GM21360 (cell line): ENCODE measurements around the gene GOLGA8A.
A peak's percentile ranks its signal among the peaks of the same experiment; 100 is the strongest.
"Not testable (repeated sequence)": the region's sequence is repeated elsewhere in the genome, so short reads cannot be mapped to it uniquely, and the experiment has no call there.

Experiments
- ATAC-seq: cut with Tn5 transposase; IDR thresholded peaks from one replicate; pipeline ENCODE4 v1.9.1; 2021; ENCODE audit warnings: mild to moderate bottlenecking, moderate library complexity; ENCODE audit not compliant: unreplicated experiment

Gene GOLGA8A

DNA sequence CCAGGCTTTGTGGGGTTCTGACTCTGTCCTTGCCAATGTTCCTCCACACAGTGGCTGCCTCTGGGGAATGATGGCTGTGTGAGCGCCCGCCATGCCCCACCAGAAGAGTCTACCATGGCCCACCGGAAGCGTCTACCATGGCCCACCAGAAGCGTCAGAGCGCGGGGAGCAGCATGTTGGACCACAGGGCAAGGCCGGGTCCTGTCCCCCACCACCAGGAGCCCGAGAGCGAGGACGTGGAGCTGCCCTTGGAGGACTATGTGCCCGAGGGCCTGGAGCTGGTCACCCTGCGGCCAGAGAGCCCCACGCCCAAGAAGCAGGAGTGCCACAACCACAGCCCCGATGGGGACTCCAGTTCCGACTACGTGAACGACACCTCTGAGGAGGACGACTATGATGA, 28.1 kb downstream of the GOLGA8A start:
- not testable (repeated sequence) for ATAC-seq

DNA sequence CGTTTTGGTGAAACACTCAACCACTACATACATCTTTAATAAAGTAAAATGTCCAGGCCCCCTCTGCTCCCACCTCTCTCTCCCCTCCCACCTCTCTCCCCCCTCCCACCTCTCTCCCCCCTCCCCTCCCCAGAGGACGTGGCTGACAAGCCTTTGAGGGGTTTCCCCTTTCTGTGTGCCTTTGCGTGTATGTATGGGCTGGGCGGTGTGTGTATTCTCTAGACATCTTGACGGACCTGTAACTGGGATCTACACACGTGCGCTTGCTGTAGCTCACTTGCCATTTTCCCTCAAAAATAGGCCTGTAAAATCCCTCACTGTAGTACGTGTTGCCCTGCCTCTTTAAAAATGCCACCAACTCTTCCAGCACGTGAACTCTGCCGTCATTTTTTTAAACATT, 28.6 kb downstream of the GOLGA8A start:
- ATAC-seq, result not testable (repeated sequence)

DNA sequence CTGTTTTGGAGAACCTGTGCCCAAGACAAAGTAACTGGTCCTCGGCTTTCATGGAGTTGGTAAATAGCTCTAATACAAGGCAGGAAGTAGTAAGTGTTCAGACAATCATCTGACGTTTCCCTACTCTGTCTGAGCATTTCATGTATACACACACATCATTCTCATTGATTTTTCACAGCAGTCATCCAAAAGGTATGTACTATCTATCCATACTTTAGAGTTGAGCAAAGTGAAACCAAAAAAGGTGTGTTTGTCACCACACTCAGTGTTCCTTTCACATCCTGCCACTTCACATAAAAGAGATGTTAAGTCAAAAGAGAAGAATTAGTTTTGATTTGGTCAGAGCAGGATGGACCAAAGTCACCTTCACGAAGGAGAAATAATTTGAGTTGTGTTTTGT, 33.7 kb downstream of the GOLGA8A start:
- not testable (repeated sequence) for ATAC-seq

DNA sequence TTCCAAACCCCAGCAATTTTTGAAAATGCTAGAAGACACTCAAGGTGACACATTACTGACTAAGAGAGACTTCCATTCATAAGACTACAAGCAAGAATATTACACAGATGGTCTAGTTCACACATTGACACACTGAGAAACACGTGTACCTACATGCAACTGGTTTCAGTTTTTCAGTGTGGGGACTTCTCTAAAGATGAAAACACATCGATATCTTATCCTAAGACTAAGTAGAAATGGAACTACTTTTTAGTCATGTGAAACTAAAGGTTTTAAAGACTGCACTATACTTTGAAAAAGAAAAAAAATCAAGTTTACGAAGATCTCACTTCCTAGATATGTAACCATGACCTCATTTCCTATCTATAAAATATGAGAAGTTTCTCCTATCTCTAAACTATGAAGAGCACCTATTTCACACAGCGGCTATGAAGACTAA, 34.4 kb downstream of the GOLGA8A start:
- ATAC-seq, result peak; percentile 49

DNA sequence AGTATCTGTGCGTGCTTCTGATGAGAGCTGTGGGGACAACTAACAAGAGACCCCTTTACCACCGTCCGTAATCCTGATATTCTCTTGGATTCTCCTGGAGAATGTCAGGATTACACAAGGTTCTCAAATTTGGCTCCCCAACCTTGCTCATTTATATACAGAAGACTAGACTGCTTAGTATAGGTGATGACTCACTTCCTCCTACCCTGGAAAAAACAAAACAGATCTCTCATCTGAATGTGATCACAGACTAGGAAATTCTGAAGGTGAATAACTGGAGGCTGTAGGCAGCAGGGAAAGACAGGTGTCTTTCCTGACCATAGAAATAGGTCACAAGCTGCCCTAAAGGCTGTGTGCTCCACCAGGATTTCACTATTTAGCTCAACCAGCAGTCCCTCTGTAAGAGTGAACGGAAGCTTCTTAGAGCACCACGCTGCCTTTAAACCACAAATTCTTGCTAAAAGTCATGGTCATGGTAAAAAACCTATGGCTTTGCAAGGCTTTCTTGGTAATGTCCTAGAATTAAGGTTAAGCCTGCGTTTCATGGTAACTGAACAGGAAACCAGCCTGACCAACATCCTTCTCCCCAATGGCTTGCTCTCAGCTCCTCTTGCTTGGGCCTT, 39.9 kb downstream of the GOLGA8A start:
- ATAC-seq, result not testable (repeated sequence)

DNA sequence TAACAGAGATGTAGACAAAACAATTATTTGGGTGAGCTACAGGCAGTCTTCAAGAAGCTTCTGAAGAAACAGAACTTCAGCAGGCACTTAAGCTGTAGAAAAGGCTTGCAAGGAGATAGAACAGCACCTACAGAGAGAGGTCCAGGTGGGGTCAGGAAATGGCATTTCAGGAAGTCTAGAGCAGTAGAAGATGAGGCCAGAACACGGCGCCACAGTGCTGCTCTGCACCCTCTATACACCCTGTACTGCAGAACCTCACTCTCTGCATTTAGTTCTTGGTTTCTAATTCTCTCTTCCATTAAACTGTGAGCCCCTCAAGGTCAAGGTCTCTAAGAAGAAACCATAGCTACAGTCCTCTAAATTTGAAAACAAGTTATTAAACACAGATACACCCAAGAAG, 44.6 kb downstream of the GOLGA8A start:
- not testable (repeated sequence) for ATAC-seq

DNA sequence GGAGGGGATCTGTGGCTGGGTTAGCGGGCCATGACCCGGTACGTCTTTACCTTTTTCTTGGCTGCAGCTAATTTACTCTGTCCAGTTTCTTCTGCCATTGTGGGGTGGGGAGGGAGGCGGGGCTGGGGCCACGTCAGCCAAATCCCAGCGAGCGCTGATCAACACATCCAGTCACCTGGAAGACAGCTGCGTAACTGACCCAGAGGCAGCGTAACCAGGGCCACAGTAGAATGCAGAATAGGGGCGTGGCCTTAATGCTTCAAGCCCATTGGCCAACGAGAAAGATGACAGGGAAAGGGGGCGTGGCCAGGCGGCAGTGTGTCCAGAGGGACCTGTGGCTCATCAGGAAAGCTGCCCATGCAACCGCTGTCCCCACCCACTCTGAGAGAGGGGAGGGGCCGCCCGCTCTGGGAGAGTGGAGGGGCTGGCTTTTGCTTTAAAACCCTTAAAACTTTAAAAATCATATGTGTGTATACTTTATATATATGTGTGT, 48.0 kb downstream of the GOLGA8A start:
- ATAC-seq, result not testable (repeated sequence)
